Measurements from ENCODE around the gene SCAPER. TPM values are rescaled to one million over a fixed set of nuclear protein-coding genes. Genes with fewer than 3 reads are reported as not detected.
"Not testable (repeated sequence)": the region's sequence is repeated elsewhere in the genome, so short reads cannot be mapped to it uniquely, and the experiment has no call there.

Gene SCAPER
- total RNA-seq, 4 donors from 2014 or later: 18.7 to 22.4 (median 19.2) TPM

DNA sequence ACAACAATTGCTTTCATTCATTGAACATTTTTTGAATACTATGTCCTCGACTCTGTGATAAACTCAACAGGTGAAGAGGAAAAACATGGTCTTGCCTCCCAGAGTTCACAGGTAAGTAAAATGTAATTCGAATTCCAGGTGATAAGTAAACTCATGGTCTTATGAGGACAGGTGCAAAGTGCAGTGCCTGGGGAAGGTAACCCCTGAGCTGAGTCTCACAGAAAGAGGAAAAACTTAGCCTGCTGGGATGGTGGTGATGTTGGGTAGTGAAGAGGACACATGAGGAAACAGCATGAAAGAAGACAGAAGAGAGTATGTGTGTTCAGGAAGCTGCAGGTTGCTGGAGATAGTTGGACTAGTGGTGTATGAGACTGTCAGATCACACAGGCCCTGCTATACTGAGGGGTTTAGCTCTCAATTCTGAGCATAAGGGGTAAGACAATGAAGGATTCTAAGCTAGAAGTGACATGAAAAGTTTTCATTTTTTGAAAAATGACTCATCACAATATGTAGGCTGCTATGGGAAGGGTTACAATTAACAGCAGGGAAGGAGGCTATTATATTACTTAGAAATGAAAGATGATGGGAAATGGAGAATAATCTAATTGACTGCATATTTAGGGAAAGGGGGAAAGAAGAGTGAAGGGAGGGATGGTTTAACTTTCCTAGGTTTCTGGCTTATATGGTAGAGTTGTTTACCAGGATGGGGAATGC lies 457.3 kb downstream of the SCAPER start:
- H3K27ac ChIP-seq (replicated peaks in 1 of 4): no peak overlapping the region
- TF ChIP-seq EP300 (IDR thresholded peaks at IDR 0.05) (no peak), POLR2A (IDR thresholded peaks at IDR 0.05; ENCODE audit: low read depth) (no peak), POLR2AphosphoS5 (IDR thresholded peaks at IDR 0.05) (no peak), CTCF (IDR thresholded peaks at IDR 0.05) (no peak)
- intact Hi-C loops (cut with DNase I): no loop called here

DNA sequence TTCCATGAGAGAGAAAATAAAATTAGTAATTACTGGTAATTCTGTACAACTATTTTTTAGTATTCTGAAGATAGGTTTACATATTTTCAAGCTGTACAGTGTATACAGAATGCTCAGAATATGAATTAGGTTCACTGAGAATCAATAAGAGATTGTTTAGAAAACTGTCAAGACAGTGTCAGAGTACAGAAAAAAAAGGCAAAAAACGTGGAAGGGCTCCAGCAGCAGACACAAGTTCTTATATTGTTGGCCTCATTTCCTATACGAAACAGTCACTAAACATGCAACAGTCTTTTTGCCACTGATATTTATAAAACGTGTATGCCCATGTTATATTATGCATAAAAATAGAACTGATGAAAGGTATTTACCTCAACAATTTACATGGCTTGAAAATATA lies 464.7 kb downstream of the SCAPER start:
- Histone ChIP-seq H3K27me3 (no peaks in the 10 kb centered on the region), H3K4me1 (no peaks in the 10 kb centered on the region), H3K36me3 (no peaks in the 10 kb centered on the region), H3K27ac (replicated peaks in 1 of 4) (no peak overlapping the region), H3K9me3 (no peaks in the 10 kb centered on the region), H3K4me3 (no peak overlapping the region)
- TF ChIP-seq CTCF (IDR thresholded peaks at IDR 0.05) (no peak), EP300 (IDR thresholded peaks at IDR 0.05) (no peak), POLR2A (IDR thresholded peaks at IDR 0.05; ENCODE audit: low read depth) (no peak), POLR2AphosphoS5 (IDR thresholded peaks at IDR 0.05) (no peak)
- intact Hi-C loops (cut with DNase I): no loop called here
- WGBS: 43% methylated on average over 3 of the region's 3 CpGs
- DNase-seq (ENCODE audit: extremely low spot score): no peak

More for the DNA sequence above, 457.3 kb downstream of the SCAPER start:
- no peak overlapping the region for H3K4me3 ChIP-seq
- no peaks in the 10 kb centered on the region for H3K9me3 ChIP-seq
- H3K36me3 ChIP-seq: no peaks in the 10 kb centered on the region
- WGBS: 97% methylated on average over 2 of the region's 2 CpGs
- H3K27me3 ChIP-seq: no peaks in the 10 kb centered on the region
- DNase-seq (ENCODE audit: extremely low spot score): no peak
- H3K4me1 ChIP-seq: no peaks in the 10 kb centered on the region

DNA sequence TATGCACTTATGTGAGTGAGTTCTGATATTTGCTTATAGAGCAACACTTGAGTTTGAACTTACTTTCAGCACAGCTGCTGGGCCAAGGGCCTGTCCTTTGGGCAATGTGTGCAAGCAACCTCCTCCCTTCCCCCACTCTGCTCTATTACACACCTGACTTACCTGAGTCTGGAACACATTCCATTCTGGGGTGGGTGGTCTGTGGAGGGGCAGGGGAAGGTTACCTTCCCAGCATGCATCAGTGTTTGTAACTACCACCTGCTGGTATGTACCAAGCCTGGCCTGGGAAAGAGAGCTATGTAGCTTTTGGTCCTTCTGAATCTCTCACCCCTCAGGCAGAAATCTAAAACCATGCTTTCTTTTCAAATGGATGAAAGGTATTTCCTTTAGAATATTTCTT lies 465.6 kb downstream of the SCAPER start:
- no peaks in the 10 kb centered on the region for H3K36me3 ChIP-seq
- intact Hi-C loops (cut with DNase I): no loop called here
- H3K27ac ChIP-seq (replicated peaks in 1 of 4): no peak overlapping the region
- DNase-seq (ENCODE audit: extremely low spot score): no peak
- no peak overlapping the region for H3K4me3 ChIP-seq
- TF ChIP-seq POLR2A (IDR thresholded peaks at IDR 0.05; ENCODE audit: low read depth): no peak
- no peak for TF ChIP-seq POLR2AphosphoS5 (IDR thresholded peaks at IDR 0.05)
- TF ChIP-seq EP300 (IDR thresholded peaks at IDR 0.05): no peak
- no peak for TF ChIP-seq CTCF (IDR thresholded peaks at IDR 0.05)
- no peaks in the 10 kb centered on the region for H3K27me3 ChIP-seq
- H3K4me1 ChIP-seq: no peaks in the 10 kb centered on the region
- H3K9me3 ChIP-seq: no peaks in the 10 kb centered on the region

DNA sequence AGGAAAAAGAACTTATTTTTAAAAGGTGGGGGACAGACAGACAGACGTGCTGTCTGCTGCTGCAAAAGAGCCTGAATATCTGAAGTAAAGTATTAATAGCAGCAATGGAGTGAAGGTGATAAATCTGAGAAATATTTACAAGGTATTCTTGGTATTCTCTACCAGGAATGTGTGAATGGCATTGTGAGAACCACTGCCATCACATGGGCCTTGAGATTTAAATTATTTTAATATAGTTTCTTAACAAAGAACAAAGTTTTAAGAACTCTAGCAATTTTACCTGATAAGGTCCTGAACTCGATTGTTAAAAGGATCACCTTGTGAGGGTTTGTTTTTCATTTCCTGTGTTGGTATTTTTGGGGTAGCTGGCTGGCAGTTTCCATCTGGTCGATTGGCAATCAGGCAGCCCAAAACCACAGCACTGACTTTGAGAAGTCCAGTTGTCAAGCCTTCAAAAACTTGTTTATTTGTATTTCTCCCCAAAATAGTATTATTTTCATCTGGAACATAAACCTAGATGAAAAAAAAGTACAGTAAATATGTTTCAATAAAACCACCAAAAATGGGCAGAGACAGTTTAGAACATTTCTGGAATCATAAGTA lies 471.2 kb downstream of the SCAPER start:
- Histone ChIP-seq H3K4me3 (no peak overlapping the region), H3K4me1 (peaks cover 0 to 9% (median 0%) of the 10 kb centered on the region in 4 donors), H3K27me3 (no peaks in the 10 kb centered on the region), H3K27ac (replicated peaks in 1 of 4) (no peak overlapping the region), H3K36me3 (peaks cover 0 to 32% (median 10%) of the 10 kb centered on the region in 4 donors), H3K9me3 (no peaks in the 10 kb centered on the region)
- 47% methylated on average over 3 of the region's 3 CpGs for WGBS
- intact Hi-C loops (cut with DNase I): no loop called here
- DNase-seq (ENCODE audit: extremely low spot score): no peak
- TF ChIP-seq POLR2AphosphoS5 (IDR thresholded peaks at IDR 0.05) (no peak), POLR2A (IDR thresholded peaks at IDR 0.05; ENCODE audit: low read depth) (no peak), CTCF (IDR thresholded peaks at IDR 0.05) (no peak), EP300 (IDR thresholded peaks at IDR 0.05) (no peak)

DNA sequence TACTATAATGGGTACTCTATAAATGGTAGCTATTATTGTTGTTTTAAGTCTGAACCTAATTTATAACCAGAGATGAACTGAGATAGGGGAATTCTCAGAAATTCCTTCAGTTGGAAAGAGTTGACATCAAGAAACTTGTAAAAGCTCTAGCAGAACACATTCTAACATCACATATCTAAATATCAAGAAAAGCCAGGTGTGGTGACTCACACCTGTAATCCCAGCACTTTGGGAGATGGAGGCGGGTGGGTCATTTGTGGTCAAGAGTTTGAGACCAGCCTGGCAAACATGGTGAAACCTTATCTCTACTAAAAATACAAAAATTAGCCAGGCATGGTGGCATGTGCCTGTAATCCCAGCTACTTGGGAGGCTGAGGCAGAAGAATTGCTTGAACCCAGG lies 472.1 kb downstream of the SCAPER start:
- H3K4me1 ChIP-seq; DNase-seq (ENCODE audit: extremely low spot score); H3K9me3 ChIP-seq; H3K4me3 ChIP-seq; H3K27me3 ChIP-seq; intact Hi-C loops (cut with DNase I); H3K27ac ChIP-seq (replicated peaks in 1 of 4): not testable (repeated sequence)
- WGBS: 88% methylated on average over 1 of the region's 1 CpG
- peaks cover 3 to 40% (median 12%) of the 10 kb centered on the region in 4 donors for H3K36me3 ChIP-seq

All from esophagus muscularis mucosa (tissue), 4 donors.